ENCODE data around the gene FRMD4A. TPM values are rescaled to one million over a fixed set of nuclear protein-coding genes. Genes with fewer than 3 reads are reported as not detected.

The FRMD4A gene
- total RNA-seq, 2 experiments from 2014 or later, result 0.17 TPM; not detected in 1

DNA sequence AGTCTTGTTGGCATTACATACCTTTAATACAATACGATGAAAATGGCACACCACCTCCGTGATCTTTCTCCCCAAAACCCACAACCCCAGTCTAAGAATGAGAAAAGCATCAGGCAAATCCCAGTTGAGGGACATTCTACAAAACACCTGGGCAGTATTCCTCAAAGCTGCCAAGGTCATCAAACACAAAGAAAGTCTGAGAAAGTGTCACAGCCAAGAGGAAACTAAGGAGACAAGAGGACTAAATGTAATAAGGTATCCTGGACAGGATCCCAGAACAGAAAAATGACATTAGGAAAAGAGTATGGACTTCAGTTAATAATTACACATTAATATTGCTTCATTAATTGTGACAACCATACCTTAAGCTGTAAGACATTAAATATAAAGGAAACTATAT lies 14.5 kb upstream of the FRMD4A start:
- intact Hi-C loops (cut with micrococcal nuclease; ENCODE audit: unreplicated experiment), result no loop called here
- H4K20me1 ChIP-seq (ENCODE audit: insufficient read depth, low read length), result no peaks in the 10 kb centered on the region
- POLR2A ChIA-PET, result interaction anchor here (0.7 kb wide), 1 partner anchor 14 kb away, joined by 3 read pairs; no protein-coding TSS in a partner anchor
- no peak overlapping the region for H3K4me2 ChIP-seq (ENCODE audit: low read length)
- no peak overlapping the region for H2AFZ ChIP-seq (ENCODE audit: low read length)
- CTCF ChIA-PET (ENCODE audit: unreplicated experiment), result no interaction called here
- TF ChIP-seq, protein P1, sequence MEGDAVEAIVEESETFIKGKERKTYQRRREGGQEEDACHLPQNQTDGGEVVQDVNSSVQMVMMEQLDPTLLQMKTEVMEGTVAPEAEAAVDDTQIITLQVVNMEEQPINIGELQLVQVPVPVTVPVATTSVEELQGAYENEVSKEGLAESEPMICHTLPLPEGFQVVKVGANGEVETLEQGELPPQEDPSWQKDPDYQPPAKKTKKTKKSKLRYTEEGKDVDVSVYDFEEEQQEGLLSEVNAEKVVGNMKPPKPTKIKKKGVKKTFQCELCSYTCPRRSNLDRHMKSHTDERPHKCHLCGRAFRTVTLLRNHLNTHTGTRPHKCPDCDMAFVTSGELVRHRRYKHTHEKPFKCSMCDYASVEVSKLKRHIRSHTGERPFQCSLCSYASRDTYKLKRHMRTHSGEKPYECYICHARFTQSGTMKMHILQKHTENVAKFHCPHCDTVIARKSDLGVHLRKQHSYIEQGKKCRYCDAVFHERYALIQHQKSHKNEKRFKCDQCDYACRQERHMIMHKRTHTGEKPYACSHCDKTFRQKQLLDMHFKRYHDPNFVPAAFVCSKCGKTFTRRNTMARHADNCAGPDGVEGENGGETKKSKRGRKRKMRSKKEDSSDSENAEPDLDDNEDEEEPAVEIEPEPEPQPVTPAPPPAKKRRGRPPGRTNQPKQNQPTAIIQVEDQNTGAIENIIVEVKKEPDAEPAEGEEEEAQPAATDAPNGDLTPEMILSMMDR (conservative IDR thresholded peaks at IDR 0.05; ENCODE audit: low read length), result no peak
- TF ChIP-seq EZH2phosphoT487 (IDR thresholded peaks at IDR 0.05; ENCODE audit: borderline replicate concordance, low read depth, low read length), result no peak
- no peaks in the 10 kb centered on the region for H3K79me2 ChIP-seq (ENCODE audit: insufficient read depth, low read depth, low read length)
- H3K9me3 ChIP-seq (ENCODE audit: low read length), result no peaks in the 10 kb centered on the region
- no peaks in the 10 kb centered on the region for H3K36me3 ChIP-seq (ENCODE audit: insufficient read depth, low read length)
- H3K27ac ChIP-seq (ENCODE audit: low read depth, low read length, poor library complexity, severe bottlenecking), result no peak overlapping the region
- no peak overlapping the region for H3K4me3 ChIP-seq (ENCODE audit: low read depth, low read length, poor library complexity, severe bottlenecking)
- H3K9me2 ChIP-seq (ENCODE audit: insufficient read depth, low read length), result no peaks in the 10 kb centered on the region
- no peak for DNase-seq (ENCODE audit: low spot score)
- BruUV-seq (replicated peaks), result no TSS peak
- no peaks in the 10 kb centered on the region for H3K4me1 ChIP-seq (ENCODE audit: insufficient read depth, low read length, poor library complexity, severe bottlenecking)

DNA sequence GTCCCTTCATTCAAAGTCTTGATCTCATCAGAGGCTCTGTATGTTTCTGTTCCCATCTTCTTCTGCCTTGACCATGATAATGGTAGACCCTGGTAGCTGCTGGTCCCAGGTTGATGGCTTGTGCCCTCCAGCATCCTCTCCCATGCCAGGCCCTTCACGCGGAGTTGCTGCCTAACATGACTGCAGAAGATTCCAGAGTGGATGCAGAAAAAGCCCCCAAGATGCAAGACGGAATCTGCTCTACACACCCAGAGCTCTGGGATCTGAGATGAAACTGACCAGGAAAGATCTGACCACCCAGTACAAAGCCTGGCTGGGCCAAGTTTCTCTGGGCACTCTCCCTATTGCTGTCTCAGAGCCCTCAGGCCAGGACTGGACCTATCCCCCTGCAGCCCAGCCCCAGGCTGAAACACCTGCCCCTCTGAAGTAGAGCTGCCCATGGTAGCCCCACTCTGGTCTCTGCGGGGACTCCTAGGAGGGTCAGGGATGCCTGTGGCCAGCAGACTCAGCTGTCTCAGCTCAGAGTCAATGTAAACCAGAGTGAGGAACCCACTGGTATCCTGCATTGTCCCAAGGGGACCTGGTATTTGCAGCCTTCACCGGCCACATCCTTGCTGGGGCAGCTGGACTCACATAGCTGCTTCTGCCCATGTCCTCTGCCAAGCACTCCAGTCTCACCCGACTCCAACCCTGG lies 9.5 kb upstream of the FRMD4A start:
- intact Hi-C loops (cut with micrococcal nuclease; ENCODE audit: unreplicated experiment), result no loop called here
- Histone ChIP-seq H3K9me3 (ENCODE audit: low read length) (no peaks in the 10 kb centered on the region), H3K4me2 (ENCODE audit: low read length) (no peak overlapping the region), H3K9me2 (ENCODE audit: insufficient read depth, low read length) (no peaks in the 10 kb centered on the region), H3K4me3 (ENCODE audit: low read depth, low read length, poor library complexity, severe bottlenecking) (no peak overlapping the region), H3K79me2 (ENCODE audit: insufficient read depth, low read depth, low read length) (no peaks in the 10 kb centered on the region), H3K4me1 (ENCODE audit: insufficient read depth, low read length, poor library complexity, severe bottlenecking) (no peaks in the 10 kb centered on the region), H4K20me1 (ENCODE audit: insufficient read depth, low read length) (no peaks in the 10 kb centered on the region), H3K36me3 (ENCODE audit: insufficient read depth, low read length) (no peaks in the 10 kb centered on the region), H2AFZ (ENCODE audit: low read length) (no peak overlapping the region), H3K27ac (ENCODE audit: low read depth, low read length, poor library complexity, severe bottlenecking) (no peak overlapping the region)
- BruUV-seq (replicated peaks), result no TSS peak
- ChIA-PET POLR2A (no interaction called here), CTCF (ENCODE audit: unreplicated experiment) (no interaction called here)
- TF ChIP-seq, protein P1 (conservative IDR thresholded peaks at IDR 0.05; ENCODE audit: low read length), result no peak
- TF ChIP-seq EZH2phosphoT487 (IDR thresholded peaks at IDR 0.05; ENCODE audit: borderline replicate concordance, low read depth, low read length), result no peak
- no peak for DNase-seq (ENCODE audit: low spot score)

DNA sequence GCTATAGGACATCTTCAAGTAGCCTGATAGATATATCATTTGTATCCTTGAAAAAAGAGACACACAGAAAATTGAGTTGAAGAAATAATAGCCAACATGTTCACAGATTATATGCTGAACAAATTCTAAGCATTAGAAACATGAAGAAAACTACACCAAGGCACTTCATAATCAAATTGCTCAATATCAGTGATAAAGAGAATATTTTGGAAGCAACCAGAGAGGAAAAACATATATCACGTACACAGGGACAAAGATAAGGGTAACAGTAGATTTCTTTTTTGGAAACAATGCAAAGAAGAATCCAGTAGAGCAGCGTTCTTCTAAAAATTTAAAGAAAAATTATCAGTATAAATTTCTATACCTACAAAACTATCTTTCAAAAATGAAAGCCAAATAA lies 6.0 kb upstream of the FRMD4A start:
- Histone ChIP-seq H3K27ac (ENCODE audit: low read depth, low read length, poor library complexity, severe bottlenecking) (no peak overlapping the region), H3K4me2 (ENCODE audit: low read length) (no peak overlapping the region), H3K4me1 (ENCODE audit: insufficient read depth, low read length, poor library complexity, severe bottlenecking) (no peaks in the 10 kb centered on the region), H3K36me3 (ENCODE audit: insufficient read depth, low read length) (no peaks in the 10 kb centered on the region), H3K9me3 (ENCODE audit: low read length) (no peaks in the 10 kb centered on the region), H2AFZ (ENCODE audit: low read length) (no peak overlapping the region), H3K79me2 (ENCODE audit: insufficient read depth, low read depth, low read length) (no peaks in the 10 kb centered on the region), H3K9me2 (ENCODE audit: insufficient read depth, low read length) (no peaks in the 10 kb centered on the region), H4K20me1 (ENCODE audit: insufficient read depth, low read length) (no peaks in the 10 kb centered on the region), H3K4me3 (ENCODE audit: low read depth, low read length, poor library complexity, severe bottlenecking) (no peak overlapping the region)
- intact Hi-C loops (cut with micrococcal nuclease; ENCODE audit: unreplicated experiment), result no loop called here
- POLR2A ChIA-PET, result no interaction called here
- DNase-seq (ENCODE audit: low spot score), result no peak
- CTCF ChIA-PET (ENCODE audit: unreplicated experiment), result no interaction called here
- TF ChIP-seq EZH2phosphoT487 (IDR thresholded peaks at IDR 0.05; ENCODE audit: borderline replicate concordance, low read depth, low read length), result no peak
- TF ChIP-seq, protein P1 (conservative IDR thresholded peaks at IDR 0.05; ENCODE audit: low read length), result no peak
- no TSS peak for BruUV-seq (replicated peaks)
